Panc1 (cell line): ENCODE data around the gene KIAA0408.

Experiments used
- POLR2AphosphoS5 ChIP-seq: IDR thresholded peaks from 2 replicates; pipeline ENCODE4 v1.6.1; 2012; ENCODE audit warnings: mild to moderate bottlenecking, low read depth, low read length, moderate library complexity
- TCF7L2 ChIP-seq: IDR thresholded peaks from 2 replicates; pipeline ENCODE4 v1.6.1; 2011; ENCODE audit warnings: mild to moderate bottlenecking, low read depth, low read length, inconsistent platforms
- TF ChIP-seq, protein P1 (sequence below): fragments of 450-650 bp; IDR thresholded peaks from 2 replicates; pipeline ENCODE4 v1.5.1; 2017; ENCODE audit warnings: mild to moderate bottlenecking

DNA sequence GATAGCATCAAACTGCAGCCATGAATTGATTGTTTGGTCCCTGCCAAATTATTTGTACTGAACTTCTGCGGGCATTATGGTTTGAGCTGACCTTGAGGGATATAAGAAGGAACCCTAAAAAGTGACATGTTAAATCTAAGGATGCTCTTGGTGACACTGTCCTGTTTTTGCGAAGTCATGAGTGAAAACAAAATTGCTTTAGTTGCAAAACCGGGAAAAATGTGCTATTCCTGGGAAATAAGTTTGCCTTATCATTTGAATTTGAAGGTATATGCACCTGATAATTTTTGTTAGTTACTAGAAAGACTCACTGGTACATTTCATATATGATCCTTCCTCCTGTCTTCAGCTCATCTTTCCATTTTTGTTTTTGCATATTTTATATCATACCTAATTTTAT, 7.8 kb downstream of the KIAA0408 start:
- no peak for TF ChIP-seq TCF7L2
- TF ChIP-seq, protein P1, sequence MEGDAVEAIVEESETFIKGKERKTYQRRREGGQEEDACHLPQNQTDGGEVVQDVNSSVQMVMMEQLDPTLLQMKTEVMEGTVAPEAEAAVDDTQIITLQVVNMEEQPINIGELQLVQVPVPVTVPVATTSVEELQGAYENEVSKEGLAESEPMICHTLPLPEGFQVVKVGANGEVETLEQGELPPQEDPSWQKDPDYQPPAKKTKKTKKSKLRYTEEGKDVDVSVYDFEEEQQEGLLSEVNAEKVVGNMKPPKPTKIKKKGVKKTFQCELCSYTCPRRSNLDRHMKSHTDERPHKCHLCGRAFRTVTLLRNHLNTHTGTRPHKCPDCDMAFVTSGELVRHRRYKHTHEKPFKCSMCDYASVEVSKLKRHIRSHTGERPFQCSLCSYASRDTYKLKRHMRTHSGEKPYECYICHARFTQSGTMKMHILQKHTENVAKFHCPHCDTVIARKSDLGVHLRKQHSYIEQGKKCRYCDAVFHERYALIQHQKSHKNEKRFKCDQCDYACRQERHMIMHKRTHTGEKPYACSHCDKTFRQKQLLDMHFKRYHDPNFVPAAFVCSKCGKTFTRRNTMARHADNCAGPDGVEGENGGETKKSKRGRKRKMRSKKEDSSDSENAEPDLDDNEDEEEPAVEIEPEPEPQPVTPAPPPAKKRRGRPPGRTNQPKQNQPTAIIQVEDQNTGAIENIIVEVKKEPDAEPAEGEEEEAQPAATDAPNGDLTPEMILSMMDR, result no peak
- no peak for TF ChIP-seq POLR2AphosphoS5
